Measurements from ENCODE around the gene NOL4. TPM values are rescaled to one million over a fixed set of nuclear protein-coding genes. Genes with fewer than 3 reads are reported as not detected.

The NOL4 gene
- total RNA-seq, 1 experiment from 2014 or later, result not detected

- no peak overlapping the region for H2AFZ ChIP-seq (ENCODE audit: low read depth, low read length, poor library complexity, severe bottlenecking)
- no peak for DNase-seq (ENCODE audit: low read depth, low spot score)
- no TSS peak for BruUV-seq (replicated peaks)
- no peaks in the 10 kb centered on the region for H3K36me3 ChIP-seq (ENCODE audit: control insufficient read depth in 1 of 2, insufficient read depth in 2 of 2, low read length in 2 of 2)
- no peaks in the 10 kb centered on the region for H3K79me2 ChIP-seq (ENCODE audit: insufficient read depth, low read length)
- no peak for TF ChIP-seq ATF3 (IDR thresholded peaks at IDR 0.05)
- no peak for TF ChIP-seq YY1 (IDR thresholded peaks at IDR 0.05; ENCODE audit: extremely low read depth, insufficient replicate concordance, low read depth, low read length)
- TF ChIP-seq ELF1 (IDR thresholded peaks at IDR 0.05; ENCODE audit: borderline replicate concordance, low read depth), result no peak
- no peak for TF ChIP-seq ZFX (IDR thresholded peaks at IDR 0.05)
- no peak for TF ChIP-seq ZBTB33 (IDR thresholded peaks at IDR 0.05; ENCODE audit: extremely low read depth, insufficient replicate concordance, low read length)
- no peak for TF ChIP-seq EZH2phosphoT487 (IDR thresholded peaks at IDR 0.05; ENCODE audit: borderline replicate concordance)
- TF ChIP-seq, protein P1, sequence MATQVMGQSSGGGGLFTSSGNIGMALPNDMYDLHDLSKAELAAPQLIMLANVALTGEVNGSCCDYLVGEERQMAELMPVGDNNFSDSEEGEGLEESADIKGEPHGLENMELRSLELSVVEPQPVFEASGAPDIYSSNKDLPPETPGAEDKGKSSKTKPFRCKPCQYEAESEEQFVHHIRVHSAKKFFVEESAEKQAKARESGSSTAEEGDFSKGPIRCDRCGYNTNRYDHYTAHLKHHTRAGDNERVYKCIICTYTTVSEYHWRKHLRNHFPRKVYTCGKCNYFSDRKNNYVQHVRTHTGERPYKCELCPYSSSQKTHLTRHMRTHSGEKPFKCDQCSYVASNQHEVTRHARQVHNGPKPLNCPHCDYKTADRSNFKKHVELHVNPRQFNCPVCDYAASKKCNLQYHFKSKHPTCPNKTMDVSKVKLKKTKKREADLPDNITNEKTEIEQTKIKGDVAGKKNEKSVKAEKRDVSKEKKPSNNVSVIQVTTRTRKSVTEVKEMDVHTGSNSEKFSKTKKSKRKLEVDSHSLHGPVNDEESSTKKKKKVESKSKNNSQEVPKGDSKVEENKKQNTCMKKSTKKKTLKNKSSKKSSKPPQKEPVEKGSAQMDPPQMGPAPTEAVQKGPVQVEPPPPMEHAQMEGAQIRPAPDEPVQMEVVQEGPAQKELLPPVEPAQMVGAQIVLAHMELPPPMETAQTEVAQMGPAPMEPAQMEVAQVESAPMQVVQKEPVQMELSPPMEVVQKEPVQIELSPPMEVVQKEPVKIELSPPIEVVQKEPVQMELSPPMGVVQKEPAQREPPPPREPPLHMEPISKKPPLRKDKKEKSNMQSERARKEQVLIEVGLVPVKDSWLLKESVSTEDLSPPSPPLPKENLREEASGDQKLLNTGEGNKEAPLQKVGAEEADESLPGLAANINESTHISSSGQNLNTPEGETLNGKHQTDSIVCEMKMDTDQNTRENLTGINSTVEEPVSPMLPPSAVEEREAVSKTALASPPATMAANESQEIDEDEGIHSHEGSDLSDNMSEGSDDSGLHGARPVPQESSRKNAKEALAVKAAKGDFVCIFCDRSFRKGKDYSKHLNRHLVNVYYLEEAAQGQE (IDR thresholded peaks at IDR 0.05; ENCODE audit: low read depth), result no peak
- TF ChIP-seq, protein P2, sequence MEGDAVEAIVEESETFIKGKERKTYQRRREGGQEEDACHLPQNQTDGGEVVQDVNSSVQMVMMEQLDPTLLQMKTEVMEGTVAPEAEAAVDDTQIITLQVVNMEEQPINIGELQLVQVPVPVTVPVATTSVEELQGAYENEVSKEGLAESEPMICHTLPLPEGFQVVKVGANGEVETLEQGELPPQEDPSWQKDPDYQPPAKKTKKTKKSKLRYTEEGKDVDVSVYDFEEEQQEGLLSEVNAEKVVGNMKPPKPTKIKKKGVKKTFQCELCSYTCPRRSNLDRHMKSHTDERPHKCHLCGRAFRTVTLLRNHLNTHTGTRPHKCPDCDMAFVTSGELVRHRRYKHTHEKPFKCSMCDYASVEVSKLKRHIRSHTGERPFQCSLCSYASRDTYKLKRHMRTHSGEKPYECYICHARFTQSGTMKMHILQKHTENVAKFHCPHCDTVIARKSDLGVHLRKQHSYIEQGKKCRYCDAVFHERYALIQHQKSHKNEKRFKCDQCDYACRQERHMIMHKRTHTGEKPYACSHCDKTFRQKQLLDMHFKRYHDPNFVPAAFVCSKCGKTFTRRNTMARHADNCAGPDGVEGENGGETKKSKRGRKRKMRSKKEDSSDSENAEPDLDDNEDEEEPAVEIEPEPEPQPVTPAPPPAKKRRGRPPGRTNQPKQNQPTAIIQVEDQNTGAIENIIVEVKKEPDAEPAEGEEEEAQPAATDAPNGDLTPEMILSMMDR (IDR thresholded peaks at IDR 0.05 in 2 of 3, conservative IDR thresholded peaks at IDR 0.05 in 1 of 3; ENCODE audit: borderline replicate concordance in 1 of 3, insufficient read depth in 1 of 3, low read depth in 2 of 3, low read length in 2 of 3), result no peak
- TF ChIP-seq POLR2A (IDR thresholded peaks at IDR 0.05; ENCODE audit: borderline replicate concordance, extremely low read depth, insufficient read depth, insufficient read length), result no peak
- TF ChIP-seq TCF7L2 (IDR thresholded peaks at IDR 0.05; ENCODE audit: borderline replicate concordance, extremely low read depth, insufficient read depth, insufficient read length), result no peak
- TF ChIP-seq SRF (IDR thresholded peaks at IDR 0.05; ENCODE audit: low read depth), result no peak
- TF ChIP-seq JUND (IDR thresholded peaks at IDR 0.05), result no peak
- no peak for TF ChIP-seq MAX (IDR thresholded peaks at IDR 0.05)
- TF ChIP-seq CBX3 (IDR thresholded peaks at IDR 0.05; ENCODE audit: low read depth), result no peak
- no peak for TF ChIP-seq FOSL1 (IDR thresholded peaks at IDR 0.05; ENCODE audit: low read depth)
- TF ChIP-seq POLR2AphosphoS5 (IDR thresholded peaks at IDR 0.05; ENCODE audit: low read depth, low read length), result no peak
- no peak for TF ChIP-seq EZH2 (IDR thresholded peaks at IDR 0.05)
- TF ChIP-seq RAD21 (IDR thresholded peaks at IDR 0.05; ENCODE audit: low read depth), result no peak
- no peak overlapping the region for H3K9ac ChIP-seq (ENCODE audit: low read length)
- RAD21 ChIA-PET (ENCODE audit: low non-redundant PET in 1 of 2, low total read pairs in 2 of 2, uncharacterized antibody in 2 of 2, unreplicated experiment in 2 of 2), result no interaction called here
- H4K20me1 ChIP-seq (ENCODE audit: insufficient read depth), result no peaks in the 10 kb centered on the region
- no peak overlapping the region for H3K4me3 ChIP-seq (replicated peaks in 1 of 2; ENCODE audit: low read depth in 1 of 2, low read length in 2 of 2)
- POLR2A ChIA-PET, result no interaction called here
- no peak overlapping the region for H3K4me2 ChIP-seq (ENCODE audit: low read length)
- peaks cover 0 to 16% of the 10 kb centered on the region in 2 experiments; a peak in 2 of 4 replicates for H3K9me3 ChIP-seq (ENCODE audit: control insufficient read depth in 1 of 2, insufficient read depth in 1 of 2, low read depth in 1 of 2, low read length in 2 of 2)
- H3K4me1 ChIP-seq (ENCODE audit: control insufficient read depth in 1 of 2, insufficient read depth in 2 of 2, low read length in 2 of 2), result no peaks in the 10 kb centered on the region
- no peaks in the 10 kb centered on the region for H3K27me3 ChIP-seq (ENCODE audit: insufficient read depth, low read length)
- intact Hi-C loops (cut with micrococcal nuclease), result no loop called here
- no peaks in the 10 kb centered on the region for H3K9me2 ChIP-seq (ENCODE audit: insufficient read depth)
- no peak for ATAC-seq
- CTCF ChIA-PET, result no interaction called here
- no peak overlapping the region for H3K27ac ChIP-seq (ENCODE audit: low read depth, low read length)
These were observed 2.8 kb downstream of the NOL4 start for GRCh38 chr18:34221971-34222306.
